PC-3 (cell line): ENCODE results near the gene BMP2K. TPM values are rescaled to one million over a fixed set of nuclear protein-coding genes. Genes with fewer than 3 reads are reported as not detected.
A peak's percentile ranks its signal among the peaks of the same experiment; 100 is the strongest.

Experiments
- ATAC-seq: fragments of 200-7000 bp; cut with Tn5 transposase; 2 replicates; pipeline ENCODE4 v1.9.1; 2020; ENCODE audit warnings: mild to moderate bottlenecking, moderate library complexity
- Bru-seq: library from RNA; stranded (reverse); fragments of 400-500 nt; gene quantifications from one replicate; lab custom pipeline; 2021; lab: Mats Ljungman, UMichigan
- BruChase-seq, 2 experiments: library from RNA; stranded (reverse); fragments of 400-500 nt; gene quantifications; one replicate each; lab custom pipeline; 2021; lab: Mats Ljungman, UMichigan
- BruUV-seq: library from RNA; stranded (reverse); fragments of 400-500 nt; replicated peaks from 2 replicates; lab custom pipeline; 2021; lab: Mats Ljungman, UMichigan
- CTCF ChIA-PET: fragments of 300-600 bp; sonication (Branson Sonifier 250); formaldehyde crosslinking; loops from one replicate; lab custom pipeline; 2022; ENCODE audit warnings: antibody characterized with exemption; lab: Charles Lee
- POLR2A ChIA-PET: fragments of 300-600 bp; sonication (Branson Sonifier 250); formaldehyde crosslinking; loops from one replicate; lab custom pipeline; 2022; ENCODE audit warnings: antibody characterized with exemption; ENCODE audit not compliant: unreplicated experiment; lab: Charles Lee
- DNase-seq: peaks from one replicate; pipeline ENCODE4 v3.0.0-alpha.2; 2015
- H2AFZ ChIP-seq: fragments of 300-600 bp; sonication (generic); 2 replicates; pipeline ENCODE4 v1.6.0; 2016; ENCODE audit warnings: antibody characterized with exemption, low read length
- H3F3A ChIP-seq: fragments of 300-600 bp; sonication (generic); one replicate; pipeline ENCODE4 v1.6.0; 2017; ENCODE audit warnings: antibody characterized with exemption, low read length, control low read depth, mild to moderate bottlenecking; ENCODE audit not compliant: unreplicated experiment
- H3K27ac ChIP-seq: fragments of 300-600 bp; sonication (generic); 2 replicates; pipeline ENCODE4 v1.5.1; 2016; ENCODE audit warnings: mild to moderate bottlenecking, low read length
- H3K27me3 ChIP-seq: fragments of 300-600 bp; sonication (generic); 2 replicates; pipeline ENCODE4 v1.6.1; 2016; ENCODE audit warnings: low read length, mixed read lengths
- H3K36me3 ChIP-seq: fragments of 300-600 bp; sonication (generic); 2 replicates; pipeline ENCODE4 v1.6.1; 2016; ENCODE audit warnings: low read depth, mixed run types, low read length, mixed read lengths
- H3K4me1 ChIP-seq: fragments of 300-600 bp; sonication (generic); 2 replicates; pipeline ENCODE4 v1.5.1; 2016; ENCODE audit warnings: low read length; ENCODE audit not compliant: insufficient read depth
- H3K4me2 ChIP-seq: fragments of 300-600 bp; sonication (generic); 2 replicates; pipeline ENCODE4 v1.6.0; 2016; ENCODE audit warnings: low read length
- H3K4me3 ChIP-seq: fragments of 300-600 bp; sonication (generic); 2 replicates; pipeline ENCODE4 v1.5.1; 2016; ENCODE audit warnings: mild to moderate bottlenecking, low read length, mixed read lengths
- H3K79me2 ChIP-seq: fragments of 300-600 bp; sonication (generic); 2 replicates; pipeline ENCODE4 v1.6.1; 2017; ENCODE audit warnings: low read length, mixed read lengths
- H3K9ac ChIP-seq: fragments of 300-600 bp; sonication (generic); 2 replicates; pipeline ENCODE4 v1.6.0; 2016; ENCODE audit warnings: mild to moderate bottlenecking, low read length
- H3K9me2 ChIP-seq: fragments of 300-600 bp; sonication (generic); replicated peaks from 2 replicates; pipeline ENCODE4 v1.6.1; 2016; ENCODE audit warnings: mixed run types, low read length, mixed read lengths
- H3K9me3 ChIP-seq: fragments of 300-600 bp; sonication (generic); 2 replicates; pipeline ENCODE4 v1.6.1; 2016; ENCODE audit warnings: low read length, mixed read lengths
- H4K20me1 ChIP-seq: fragments of 300-600 bp; sonication (generic); 2 replicates; pipeline ENCODE4 v1.6.1; 2016; ENCODE audit warnings: low read length, mixed read lengths
- EZH2 ChIP-seq: fragments of 300-600 bp; sonication (generic); IDR thresholded peaks from one replicate; pipeline ENCODE4 v1.6.1; 2017; ENCODE audit warnings: antibody characterized with exemption, mild to moderate bottlenecking, low read length; ENCODE audit not compliant: unreplicated experiment
- EZH2phosphoT487 ChIP-seq: fragments of 300-600 bp; sonication (generic); IDR thresholded peaks from 2 replicates; pipeline ENCODE4 v1.6.1; 2018; ENCODE audit warnings: mild to moderate bottlenecking, antibody characterized with exemption, low read length, borderline replicate concordance
- intact Hi-C: fragments of 100-400 bp; cut with micrococcal nuclease; formaldehyde crosslinking; loops from 2 replicates; pipeline ENCODE4 v1.9.0; 2023
- long read RNA-seq: library from polyadenylated mRNA; unstranded; transcript quantifications from one replicate; pipeline ENCODE4 v2.0.0, GENCODE V29; 2021; ENCODE audit not compliant: unreplicated experiment
- total RNA-seq: library from RNA; depleted of rRNA; stranded (reverse); fragments of >200 nt; gene quantifications from 2 replicates; pipeline ENCODE4 v1.2.3, GENCODE V29; 2014; rRNA removed
- TF ChIP-seq, protein P1 (sequence below): fragments of 300-600 bp; sonication (generic); conservative IDR thresholded peaks from 2 replicates; pipeline ENCODE4 v1.5.1; 2017; ENCODE audit warnings: antibody characterized with exemption, low read depth, mild to moderate bottlenecking, low read length

BMP2K gene
- total RNA-seq, result 16.2 and 24.5 TPM in 2 replicates
- percentile 72 among the genes with signal in this experiment for Bru-seq, nascent RNA
- percentile 59 among the genes with signal in this experiment for BruChase-seq, experiment 1, labeled RNA remaining after a 6-hour chase
- BruChase-seq, experiment 2, labeled RNA remaining after a 2-hour chase, result percentile 61 among the genes with signal in this experiment
- long read RNA-seq, partial matches to known transcripts, result 0 of 11 reads
- long read RNA-seq, other reads (novel, unspliced or antisense), result 8 of 11 reads

DNA sequence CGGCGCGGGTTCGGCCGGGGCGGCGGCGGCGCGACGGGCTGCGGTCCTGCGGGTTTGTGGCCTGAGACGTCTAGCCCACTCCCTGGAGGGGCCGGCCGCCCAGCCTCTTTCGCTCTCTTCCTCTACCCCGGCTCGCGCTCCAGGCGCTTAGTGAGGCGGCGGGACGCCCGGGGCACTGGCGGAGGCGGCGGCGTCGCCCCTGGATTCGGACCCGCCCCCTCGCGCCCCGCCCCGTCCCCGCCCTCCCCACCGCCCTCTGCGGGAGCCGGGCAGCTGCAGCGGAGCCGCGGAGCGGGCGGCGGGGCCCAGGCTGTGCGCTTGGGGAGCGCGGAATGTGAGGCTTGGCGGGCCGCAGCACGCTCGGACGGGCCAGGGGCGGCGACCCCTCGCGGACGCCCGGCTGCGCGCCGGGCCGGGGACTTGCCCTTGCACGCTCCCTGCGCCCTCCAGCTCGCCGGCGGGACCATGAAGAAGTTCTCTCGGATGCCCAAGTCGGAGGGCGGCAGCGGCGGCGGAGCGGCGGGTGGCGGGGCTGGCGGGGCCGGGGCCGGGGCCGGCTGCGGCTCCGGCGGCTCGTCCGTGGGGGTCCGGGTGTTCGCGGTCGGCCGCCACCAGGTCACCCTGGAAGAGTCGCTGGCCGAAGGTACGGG lies at the start of gene BMP2K:
Gene BMP2K (plus strand): TSS at position 272 of the 650 bp plus-strand sequence. CDS start 194 bp downstream, at position 466.
- Histone ChIP-seq H3K4me3 (peak within 1 kb of the TSS; percentile 87), H4K20me1 (peaks cover 23% of the 10 kb centered on the region), H3K27me3 (no peaks in the 10 kb centered on the region), H3K79me2 (peaks cover 46% of the 10 kb centered on the region), H3F3A (no peaks in the 10 kb centered on the region), H3K27ac (peak within 1 kb of the TSS; percentile 72), H3K4me1 (peaks cover 35% of the 10 kb centered on the region), H3K36me3 (no peaks in the 10 kb centered on the region), H3K9ac (peak within 1 kb of the TSS; percentile 93), H3K4me2 (peak within 1 kb of the TSS; percentile 92), H2AFZ (peak within 1 kb of the TSS; percentile 92), H3K9me3 (no peaks in the 10 kb centered on the region), H3K9me2 (no peaks in the 10 kb centered on the region)
- no TSS peak for BruUV-seq
- ChIA-PET CTCF (interaction anchor here (0.5 to 0.6 kb wide), 2 partner anchors 114 to 128 kb away, joined by 3 to 6 read pairs; no protein-coding TSS in a partner anchor), POLR2A (interaction anchor here (0.6 to 1.1 kb wide), 5 partner anchors 14 to 876 kb away, joined by 3 to 18 read pairs (median 4); no protein-coding TSS in a partner anchor)
- DNase-seq (peak; percentile 62), ATAC-seq (peak; percentile 73)
- TF ChIP-seq, protein P1, sequence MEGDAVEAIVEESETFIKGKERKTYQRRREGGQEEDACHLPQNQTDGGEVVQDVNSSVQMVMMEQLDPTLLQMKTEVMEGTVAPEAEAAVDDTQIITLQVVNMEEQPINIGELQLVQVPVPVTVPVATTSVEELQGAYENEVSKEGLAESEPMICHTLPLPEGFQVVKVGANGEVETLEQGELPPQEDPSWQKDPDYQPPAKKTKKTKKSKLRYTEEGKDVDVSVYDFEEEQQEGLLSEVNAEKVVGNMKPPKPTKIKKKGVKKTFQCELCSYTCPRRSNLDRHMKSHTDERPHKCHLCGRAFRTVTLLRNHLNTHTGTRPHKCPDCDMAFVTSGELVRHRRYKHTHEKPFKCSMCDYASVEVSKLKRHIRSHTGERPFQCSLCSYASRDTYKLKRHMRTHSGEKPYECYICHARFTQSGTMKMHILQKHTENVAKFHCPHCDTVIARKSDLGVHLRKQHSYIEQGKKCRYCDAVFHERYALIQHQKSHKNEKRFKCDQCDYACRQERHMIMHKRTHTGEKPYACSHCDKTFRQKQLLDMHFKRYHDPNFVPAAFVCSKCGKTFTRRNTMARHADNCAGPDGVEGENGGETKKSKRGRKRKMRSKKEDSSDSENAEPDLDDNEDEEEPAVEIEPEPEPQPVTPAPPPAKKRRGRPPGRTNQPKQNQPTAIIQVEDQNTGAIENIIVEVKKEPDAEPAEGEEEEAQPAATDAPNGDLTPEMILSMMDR, result no peak
- TF ChIP-seq EZH2phosphoT487 (no peak), EZH2 (no peak)
- intact Hi-C loops, result loop anchor here (2.0 to 10.0 kb wide), 5 partner anchors 85 to 719 kb away; partner anchors contain the start of gene FRAS1

DNA sequence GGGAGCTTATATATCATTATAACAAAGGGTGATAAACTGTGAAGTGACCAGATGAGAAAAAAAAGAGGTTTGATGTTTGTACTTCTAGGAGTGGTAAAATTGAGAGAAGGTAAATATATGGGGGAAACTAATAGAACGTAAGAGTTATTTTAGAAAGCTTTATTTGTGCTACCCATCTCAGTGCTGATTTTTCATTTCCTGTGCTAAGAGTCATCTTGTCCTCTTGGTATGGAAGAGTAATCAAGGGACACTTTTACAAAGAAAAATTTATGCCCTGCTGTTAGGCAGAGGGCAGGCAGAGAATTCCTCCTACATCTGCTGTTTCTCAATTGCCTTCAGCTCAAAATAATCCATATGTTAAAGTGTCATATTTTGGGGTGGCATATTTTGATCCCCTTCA lies 49.6 kb upstream of the BMP2K start:
- POLR2A ChIA-PET, result no interaction called here
- Histone ChIP-seq H3K9me2 (no peaks in the 10 kb centered on the region), H3K9me3 (no peaks in the 10 kb centered on the region), H3K4me1 (no peaks in the 10 kb centered on the region), H2AFZ (no peak overlapping the region), H4K20me1 (no peaks in the 10 kb centered on the region), H3K27ac (no peak overlapping the region), H3F3A (no peaks in the 10 kb centered on the region), H3K27me3 (no peaks in the 10 kb centered on the region), H3K4me2 (no peak overlapping the region), H3K36me3 (no peaks in the 10 kb centered on the region), H3K79me2 (no peaks in the 10 kb centered on the region), H3K4me3 (no peak overlapping the region), H3K9ac (no peak overlapping the region)
- no peak for TF ChIP-seq EZH2phosphoT487
- TF ChIP-seq EZH2, result no peak
- TF ChIP-seq, protein P1, result no peak
- intact Hi-C loops, result no loop called here
- CTCF ChIA-PET, result interaction anchor here (0.5 kb wide), 1 partner anchor 65 kb away, joined by 4 read pairs; no protein-coding TSS in a partner anchor
- no TSS peak for BruUV-seq
- no peak for ATAC-seq
- no peak for DNase-seq
